Activated naive CD4-positive, alpha-beta T cell treated with anti-CD3 and anti-CD28 coated beads, Interleukin-2, amount 10 ng/mL, durations not matched to agents 7 days and 5 days (primary cell): ENCODE results near the gene COMMD8.

ENCODE experiments used
- CTCF ChIA-PET: fragments of 350-600 bp; sonication (Branson Sonifier 250); formaldehyde crosslinking; loops from one replicate; lab custom pipeline; 2021; ENCODE audit warnings: antibody characterized with exemption; lab: Charles Lee
- DNase-seq: peaks from one replicate; pipeline ENCODE4 v3.0.0-alpha.2; 2020
- H3K27ac Mint-ChIP-seq: one replicate; pipeline ENCODE4 v1.8.0; 2021; ENCODE audit warnings: mild to moderate bottlenecking, moderate library complexity, mixed read lengths
- H3K27me3 Mint-ChIP-seq: one replicate; pipeline ENCODE4 v1.8.0; 2021; ENCODE audit warnings: mild to moderate bottlenecking, mixed read lengths
- H3K36me3 Mint-ChIP-seq: one replicate; pipeline ENCODE4 v1.8.0; 2021; ENCODE audit warnings: mixed read lengths
- H3K4me1 Mint-ChIP-seq: one replicate; pipeline ENCODE4 v1.8.0; 2021; ENCODE audit warnings: mixed read lengths
- H3K4me3 Mint-ChIP-seq: one replicate; pipeline ENCODE4 v1.8.0; 2021; ENCODE audit warnings: mild to moderate bottlenecking, moderate library complexity, mixed read lengths
- H3K9me3 Mint-ChIP-seq: one replicate; pipeline ENCODE4 v1.8.0; 2021; ENCODE audit warnings: mixed read lengths

COMMD8 gene

DNA sequence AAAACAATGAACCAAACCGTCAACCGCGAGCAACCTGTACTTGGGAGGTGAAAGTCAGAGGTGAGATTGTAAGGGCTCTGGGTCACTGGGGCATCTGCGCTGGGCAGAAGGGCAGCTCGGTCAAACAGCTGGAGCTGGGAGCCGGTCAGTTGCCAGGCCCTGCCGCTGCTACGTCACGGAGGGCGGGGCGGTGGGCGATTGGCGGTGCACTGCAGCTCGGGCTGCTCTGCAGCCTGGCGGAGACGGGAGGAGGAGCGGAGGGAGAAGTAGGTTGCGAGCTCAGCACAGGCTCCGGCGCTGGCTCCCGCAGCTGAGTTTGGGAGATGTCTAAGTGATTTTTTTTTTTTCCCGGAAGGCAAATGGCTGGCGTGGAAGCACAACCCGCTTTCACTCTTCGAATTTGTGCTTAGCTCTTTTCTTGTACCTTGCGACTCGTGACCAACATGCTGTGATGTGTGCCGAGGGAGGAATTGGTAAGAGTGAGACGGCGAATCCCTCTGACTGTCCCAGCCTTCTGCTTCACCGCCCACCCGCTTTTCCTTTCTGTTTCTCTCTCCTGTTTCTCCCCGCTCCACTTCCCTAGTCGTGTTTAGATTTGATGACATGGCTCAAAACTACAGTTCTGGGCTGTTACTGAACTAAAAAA, 21.7 kb upstream of the COMMD8 start, which contains the start of gene ATP10D:
Gene ATP10D (plus strand): TSS at position 229 of the 646 bp plus-strand sequence. CDS start 27,266 bp downstream, outside the sequence.
- Mint-ChIP-seq H3K36me3 (no peaks in the 10 kb centered on the region), H3K27me3 (peaks cover 6% of the 10 kb centered on the region), H3K9me3 (no peaks in the 10 kb centered on the region), H3K4me3 (peak within 1 kb of the TSS; percentile 94), H3K27ac (peak within 1 kb of the TSS; percentile 80), H3K4me1 (peaks cover 25% of the 10 kb centered on the region)
- CTCF ChIA-PET = interaction anchor here (1.0 to 1.5 kb wide), 3 partner anchors 8 to 25 kb away, joined by 4 to 5 read pairs (median 4); partner anchors contain the start of gene COMMD8
- peak; percentile 84 for DNase-seq

DNA sequence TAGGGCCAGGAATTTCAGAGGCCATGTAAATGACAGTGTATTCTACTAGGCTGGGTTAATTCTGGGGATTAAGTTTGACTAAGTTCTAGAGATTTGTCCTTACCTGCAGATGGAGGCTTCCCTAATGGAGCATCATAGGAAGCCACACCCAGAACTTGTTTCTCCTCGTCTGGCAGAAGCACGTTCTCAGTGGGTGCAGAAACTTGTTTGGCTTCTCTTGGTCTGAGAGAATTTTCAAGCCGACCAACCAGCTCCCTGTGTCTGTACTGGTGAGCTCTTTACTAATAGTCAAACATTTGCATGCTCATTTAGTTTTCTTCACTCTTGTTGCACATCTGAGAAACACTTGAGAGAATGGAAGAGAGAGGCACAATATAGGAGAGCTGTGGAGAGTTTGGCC, 20.7 kb upstream of the COMMD8 start:
- Mint-ChIP-seq H3K4me3 (peak overlapping the region; percentile 57), H3K36me3 (no peaks in the 10 kb centered on the region), H3K4me1 (peaks cover 25% of the 10 kb centered on the region), H3K27ac (peak overlapping the region; percentile 68), H3K9me3 (no peaks in the 10 kb centered on the region), H3K27me3 (peaks cover 6% of the 10 kb centered on the region)
- CTCF ChIA-PET = interaction anchor here (1.0 to 1.7 kb wide), 4 partner anchors 9 to 81 kb away, joined by 4 to 6 read pairs (median 5); no protein-coding TSS in a partner anchor
- DNase-seq = no peak

DNA sequence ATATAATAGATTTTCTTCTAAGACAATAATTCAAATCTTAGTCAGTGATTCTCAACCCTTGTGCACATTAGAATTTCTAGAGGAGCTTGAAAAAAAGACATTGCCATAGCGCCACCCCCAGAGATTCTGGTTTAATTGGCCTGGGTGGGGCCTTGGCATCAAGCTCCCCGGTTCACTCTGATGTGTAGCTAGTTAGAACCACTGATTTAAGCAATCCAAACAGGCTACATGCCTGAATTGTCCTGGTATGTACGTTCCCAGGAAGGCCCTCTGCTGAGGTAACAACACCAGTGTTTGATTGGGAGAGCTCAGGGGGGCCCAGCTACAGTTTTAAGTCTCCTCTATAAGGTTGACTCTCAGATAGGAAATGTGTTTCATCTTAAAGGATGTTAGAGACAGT, 20.2 kb upstream of the COMMD8 start:
- no peaks in the 10 kb centered on the region for H3K36me3 Mint-ChIP-seq
- no peak overlapping the region for H3K27ac Mint-ChIP-seq
- H3K9me3 Mint-ChIP-seq = no peaks in the 10 kb centered on the region
- H3K4me3 Mint-ChIP-seq = no peak overlapping the region
- H3K27me3 Mint-ChIP-seq = peaks cover 6% of the 10 kb centered on the region
- CTCF ChIA-PET = interaction anchor here (1.5 to 1.7 kb wide), 3 partner anchors 10 to 81 kb away, joined by 4 to 6 read pairs (median 6); no protein-coding TSS in a partner anchor
- H3K4me1 Mint-ChIP-seq = peaks cover 25% of the 10 kb centered on the region
- DNase-seq = no peak

GRCh38 chr4:47482326-47482725, 18.8 kb upstream of the COMMD8 start:
- Mint-ChIP-seq H3K27ac (no peak overlapping the region), H3K4me3 (no peak overlapping the region), H3K36me3 (no peaks in the 10 kb centered on the region), H3K9me3 (no peaks in the 10 kb centered on the region), H3K27me3 (peaks cover 6% of the 10 kb centered on the region), H3K4me1 (peaks cover 25% of the 10 kb centered on the region)
- DNase-seq = no peak
- CTCF ChIA-PET = interaction anchor here (1.3 kb wide), 1 partner anchor 9 kb away, joined by 4 read pairs; no protein-coding TSS in a partner anchor

DNA sequence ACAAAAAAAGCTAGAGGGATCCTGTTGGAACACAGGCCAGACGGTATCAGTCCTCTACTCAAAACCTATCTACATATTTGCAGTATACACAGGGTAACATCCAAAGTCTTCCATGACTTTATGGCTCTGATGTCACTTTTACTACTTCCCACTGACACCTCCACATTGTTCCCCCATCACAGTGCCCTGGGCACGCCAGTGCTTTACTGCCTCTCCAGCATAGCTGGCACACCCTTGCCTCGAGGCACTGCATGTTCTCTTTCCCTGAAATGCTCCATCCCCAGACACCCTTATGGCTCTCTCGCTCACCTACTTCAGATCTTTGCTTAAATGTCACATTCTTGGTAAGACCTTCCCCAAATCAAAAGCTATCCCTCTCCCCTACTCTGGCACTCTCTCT, 15.3 kb upstream of the COMMD8 start:
- H3K27ac Mint-ChIP-seq = no peak overlapping the region

DNA sequence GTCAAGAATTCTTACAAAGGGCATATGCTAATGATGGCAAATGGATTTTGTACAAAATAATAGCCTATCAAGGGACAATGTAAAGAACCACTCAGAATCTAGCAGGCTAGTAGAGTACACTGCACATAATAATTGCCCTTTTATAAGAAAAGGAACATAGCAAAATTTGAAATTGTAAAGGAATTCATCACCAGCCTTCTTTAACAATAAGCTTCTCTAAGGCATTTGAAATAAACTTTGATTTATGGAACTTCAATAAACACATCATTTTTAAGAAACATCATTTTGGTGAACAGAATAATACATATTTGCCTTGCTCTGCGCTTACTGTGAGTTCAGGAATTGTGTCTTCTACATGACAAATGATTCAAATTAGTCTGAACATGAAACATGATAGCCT, 11.9 kb upstream of the COMMD8 start:
- DNase-seq = no peak
- Mint-ChIP-seq H3K27ac (no peak overlapping the region), H3K4me3 (no peak overlapping the region), H3K27me3 (peaks cover 13% of the 10 kb centered on the region), H3K9me3 (no peaks in the 10 kb centered on the region), H3K4me1 (no peaks in the 10 kb centered on the region), H3K36me3 (no peaks in the 10 kb centered on the region)
- CTCF ChIA-PET = no interaction called here

More for the DNA sequence above, 15.3 kb upstream of the COMMD8 start:
- Mint-ChIP-seq H3K4me1 (peaks cover under 1% of the 10 kb centered on the region), H3K9me3 (no peaks in the 10 kb centered on the region), H3K36me3 (no peaks in the 10 kb centered on the region), H3K4me3 (no peak overlapping the region), H3K27me3 (peaks cover 4% of the 10 kb centered on the region)
- no peak for DNase-seq
- CTCF ChIA-PET = no interaction called here

GRCh38 chr4:47474799-47475198, 11.3 kb upstream of the COMMD8 start:
- no peak for DNase-seq
- peaks cover 13% of the 10 kb centered on the region for H3K27me3 Mint-ChIP-seq
- H3K27ac Mint-ChIP-seq = no peak overlapping the region
- H3K4me3 Mint-ChIP-seq = no peak overlapping the region
- no peaks in the 10 kb centered on the region for H3K4me1 Mint-ChIP-seq
- H3K9me3 Mint-ChIP-seq = no peaks in the 10 kb centered on the region
- CTCF ChIA-PET = no interaction called here
- H3K36me3 Mint-ChIP-seq = no peaks in the 10 kb centered on the region

- peaks cover 13% of the 10 kb centered on the region for H3K27me3 Mint-ChIP-seq
- no peaks in the 10 kb centered on the region for H3K4me1 Mint-ChIP-seq
- no peaks in the 10 kb centered on the region for H3K36me3 Mint-ChIP-seq
- no peak for DNase-seq
- H3K9me3 Mint-ChIP-seq = no peaks in the 10 kb centered on the region
- CTCF ChIA-PET = interaction anchor here (1.9 kb wide), 1 partner anchor 8 kb away, joined by 4 read pairs; no protein-coding TSS in a partner anchor
- H3K4me3 Mint-ChIP-seq = no peak overlapping the region
- H3K27ac Mint-ChIP-seq = no peak overlapping the region
Measured at GRCh38 chr4:47473141-47473750, 9.7 kb upstream of the COMMD8 start.

- H3K4me1 Mint-ChIP-seq = no peaks in the 10 kb centered on the region
- CTCF ChIA-PET = no interaction called here
- no peak for DNase-seq
- peaks cover 13% of the 10 kb centered on the region for H3K27me3 Mint-ChIP-seq
- H3K4me3 Mint-ChIP-seq = no peak overlapping the region
- H3K27ac Mint-ChIP-seq = no peak overlapping the region
- no peaks in the 10 kb centered on the region for H3K36me3 Mint-ChIP-seq
- no peaks in the 10 kb centered on the region for H3K9me3 Mint-ChIP-seq
Measured at GRCh38 chr4:47471591-47471990, 8.1 kb upstream of the COMMD8 start.

DNA sequence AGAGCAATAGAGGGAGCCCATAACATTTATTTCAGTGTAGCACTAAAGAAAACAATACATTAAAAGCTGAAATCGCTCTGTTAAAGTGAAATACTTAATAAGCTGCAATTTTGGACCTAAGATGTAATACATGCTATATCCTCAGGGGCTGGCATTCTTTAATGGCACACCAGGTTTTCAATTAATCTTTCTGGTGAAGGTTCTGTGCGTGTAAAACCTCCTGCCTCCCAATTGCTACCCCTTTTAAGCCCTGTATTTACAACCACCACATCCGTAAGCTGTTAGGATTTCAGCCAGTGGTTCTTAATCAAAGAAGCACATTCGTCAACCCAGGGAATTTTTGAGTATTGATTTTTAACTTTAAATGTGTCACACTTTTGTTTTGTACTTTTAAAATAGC, 7.6 kb upstream of the COMMD8 start:
- no peaks in the 10 kb centered on the region for H3K4me1 Mint-ChIP-seq
- CTCF ChIA-PET = no interaction called here

DNA sequence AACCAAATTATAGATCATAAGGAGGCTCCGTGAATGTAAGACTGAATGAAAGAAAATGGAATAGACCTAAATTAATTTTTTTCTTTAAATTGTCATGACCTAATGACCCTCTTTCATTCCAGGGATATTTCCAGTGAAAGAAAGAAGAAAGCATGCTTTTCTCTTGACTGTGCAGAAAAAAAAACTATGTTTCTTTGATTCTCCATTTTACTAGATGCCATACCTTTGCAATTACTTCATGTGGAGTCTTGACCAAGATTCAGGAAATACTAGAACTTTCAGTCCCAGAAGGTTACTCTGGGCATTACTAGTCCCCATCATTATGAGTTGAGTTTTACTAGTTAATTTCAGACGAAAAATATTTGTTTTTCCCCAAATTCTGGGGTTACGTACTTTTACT, 6.4 kb upstream of the COMMD8 start:
- H3K27me3 Mint-ChIP-seq = peaks cover 13% of the 10 kb centered on the region
- H3K4me1 Mint-ChIP-seq = no peaks in the 10 kb centered on the region
- no peak overlapping the region for H3K27ac Mint-ChIP-seq
- no peak for DNase-seq
- CTCF ChIA-PET = no interaction called here
- no peaks in the 10 kb centered on the region for H3K9me3 Mint-ChIP-seq
- H3K4me3 Mint-ChIP-seq = no peak overlapping the region
- no peaks in the 10 kb centered on the region for H3K36me3 Mint-ChIP-seq

More for the DNA sequence above, 7.6 kb upstream of the COMMD8 start:
- H3K27me3 Mint-ChIP-seq = peaks cover 13% of the 10 kb centered on the region
- H3K36me3 Mint-ChIP-seq = no peaks in the 10 kb centered on the region
- H3K9me3 Mint-ChIP-seq = no peaks in the 10 kb centered on the region
- no peak overlapping the region for H3K4me3 Mint-ChIP-seq
- no peak overlapping the region for H3K27ac Mint-ChIP-seq
- no peak for DNase-seq

DNA sequence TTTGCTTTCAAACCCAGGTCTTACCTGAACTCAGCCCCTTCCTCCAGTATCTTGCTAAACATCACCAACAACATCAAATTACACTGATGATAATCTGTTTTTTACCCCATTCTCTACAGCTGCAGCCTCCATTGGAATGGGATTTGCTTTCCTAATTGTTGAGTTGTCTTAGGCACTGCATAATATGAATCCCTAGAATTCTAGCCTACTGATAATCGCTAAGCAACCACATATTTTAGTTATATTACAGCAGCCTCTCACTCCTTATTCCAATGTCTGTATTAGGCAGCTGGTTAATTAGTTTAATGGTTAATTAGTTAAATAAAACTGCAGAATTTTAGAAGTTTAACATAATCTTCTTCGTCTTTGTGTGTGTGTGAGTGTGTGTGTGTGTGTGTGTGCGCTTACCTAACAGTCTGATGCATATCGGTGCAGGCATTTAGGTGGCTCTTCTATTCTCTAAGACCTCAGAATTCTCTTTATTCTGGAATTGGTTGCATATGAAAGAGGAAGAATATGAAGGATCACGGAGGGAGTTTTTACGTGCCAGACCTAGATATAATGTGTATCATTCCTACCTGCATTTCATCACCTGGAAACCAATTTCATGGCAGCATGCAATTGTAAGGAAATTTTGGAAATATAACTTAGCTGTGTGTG, 5.3 kb upstream of the COMMD8 start:
- Mint-ChIP-seq H3K4me3 (no peak overlapping the region), H3K4me1 (peaks cover 1% of the 10 kb centered on the region), H3K27me3 (peaks cover 9% of the 10 kb centered on the region), H3K27ac (no peak overlapping the region), H3K9me3 (no peaks in the 10 kb centered on the region), H3K36me3 (no peaks in the 10 kb centered on the region)
- no peak for DNase-seq
- CTCF ChIA-PET = no interaction called here

DNA sequence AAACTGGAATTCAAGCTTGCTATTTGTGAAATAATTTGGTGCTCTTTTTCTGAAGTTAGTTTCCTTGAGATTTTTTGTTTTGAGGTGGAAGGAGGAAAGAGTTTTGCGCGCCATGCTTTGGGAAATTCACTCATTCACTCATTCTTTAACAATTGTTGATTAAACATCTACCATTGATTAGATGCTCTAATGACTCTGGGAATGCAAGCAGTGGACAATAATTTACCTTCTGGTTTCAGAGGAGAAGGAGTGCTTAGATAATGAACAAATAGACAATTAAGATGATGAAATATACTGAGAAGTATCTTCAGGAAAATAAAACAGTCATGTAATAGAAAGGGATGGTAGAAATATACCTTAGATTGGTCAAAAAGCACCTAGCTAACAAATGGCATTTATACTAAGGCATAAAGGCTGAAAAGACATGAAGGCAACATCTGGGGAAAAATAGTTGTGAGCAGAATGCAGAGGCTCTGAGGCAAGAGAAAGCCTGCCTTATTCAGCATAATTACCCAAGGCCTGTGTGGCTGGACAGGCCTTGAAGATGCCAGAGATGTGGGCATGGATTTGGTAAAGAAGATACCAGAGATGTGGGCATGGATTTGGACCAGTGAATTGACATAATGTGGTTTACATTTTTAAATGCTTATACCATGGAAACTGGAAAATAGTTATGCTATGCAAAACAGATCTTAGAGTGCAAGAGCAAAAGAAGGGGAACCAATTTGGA, 2.7 kb upstream of the COMMD8 start:
- no peak for DNase-seq
- Mint-ChIP-seq H3K27me3 (no peaks in the 10 kb centered on the region), H3K4me1 (peaks cover 22% of the 10 kb centered on the region), H3K36me3 (no peaks in the 10 kb centered on the region), H3K27ac (no peak overlapping the region), H3K4me3 (no peak overlapping the region), H3K9me3 (no peaks in the 10 kb centered on the region)
- CTCF ChIA-PET = interaction anchor here (0.6 kb wide), 1 partner anchor 834 kb away, joined by 3 read pairs; no protein-coding TSS in a partner anchor

- CTCF ChIA-PET = no interaction called here
- no peak overlapping the region for H3K27ac Mint-ChIP-seq
- no peak for DNase-seq
- H3K4me1 Mint-ChIP-seq = peaks cover 27% of the 10 kb centered on the region
- no peaks in the 10 kb centered on the region for H3K27me3 Mint-ChIP-seq
- H3K4me3 Mint-ChIP-seq = no peak overlapping the region
- no peaks in the 10 kb centered on the region for H3K9me3 Mint-ChIP-seq
- H3K36me3 Mint-ChIP-seq = no peaks in the 10 kb centered on the region
Measured at GRCh38 chr4:47465004-47465403, 1.5 kb upstream of the COMMD8 start.
